A549 (cell line): Measurements from ENCODE around the gene FOXF2.

ENCODE experiments used
- EP300 ChIP-seq, 2 experiments: fragments of >200 bp; sonication (Bioruptor Twin); formaldehyde crosslinking; IDR thresholded peaks; 2 replicates in 1 of 2; 3 replicates in 1 of 2; pipeline ENCODE4 v1.6.1; 2016 to 2017
- POLR2A ChIP-seq: IDR thresholded peaks from 2 replicates; pipeline ENCODE4 v1.6.1; 2012; ENCODE audit warnings: mild to moderate bottlenecking, low read length
- RNF2 ChIP-seq: fragments of 200-600 bp; sonication (generic); IDR thresholded peaks from 2 replicates; pipeline ENCODE4 v1.6.1; 2016; ENCODE audit warnings: low read depth, mild to moderate bottlenecking, antibody characterized with exemption, moderate library complexity, borderline replicate concordance
- SMC3 ChIP-seq: fragments of >200 bp; sonication (Bioruptor Twin); formaldehyde crosslinking; IDR thresholded peaks from 3 replicates; pipeline ENCODE4 v1.6.1; 2018; ENCODE audit warnings: inconsistent platforms
- TF ChIP-seq, protein P1 (sequence below): IDR thresholded peaks from 2 replicates; pipeline ENCODE4 v1.6.1; 2012

- no peak for TF ChIP-seq POLR2A
- no peak for TF ChIP-seq SMC3
- TF ChIP-seq RNF2, result no peak
- TF ChIP-seq EP300 (IDR thresholded peaks at IDR 0.05), result no peak
- TF ChIP-seq, protein P1, sequence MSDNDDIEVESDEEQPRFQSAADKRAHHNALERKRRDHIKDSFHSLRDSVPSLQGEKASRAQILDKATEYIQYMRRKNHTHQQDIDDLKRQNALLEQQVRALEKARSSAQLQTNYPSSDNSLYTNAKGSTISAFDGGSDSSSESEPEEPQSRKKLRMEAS, result no peak
These were observed 4.0 kb upstream of the FOXF2 start for GRCh38 chr6:1385129-1386037.
